GM03348 (cell line): ENCODE measurements around the gene PTPRA.

ENCODE experiments used
- DNase-seq: peaks from one replicate; pipeline ENCODE4 v3.0.0; 2012; ENCODE audit warnings: low spot score

PTPRA gene

GRCh38 chr20:3077618-3078134 is 204.4 kb downstream of the PTPRA start:
- no peak for DNase-seq

- peak; percentile 65 for DNase-seq
Observed at GRCh38 chr20:3080939-3081388, 207.7 kb downstream of the PTPRA start.

GRCh38 chr20:3081641-3082040 is 208.4 kb downstream of the PTPRA start:
- DNase-seq = no peak

GRCh38 chr20:3082306-3082951 is 209.1 kb downstream of the PTPRA start:
- DNase-seq = peak; percentile 60

GRCh38 chr20:3082955-3083952 is 210.0 kb downstream of the PTPRA start:
- DNase-seq = no peak

GRCh38 chr20:3084283-3084985 is 211.2 kb downstream of the PTPRA start, which contains the start of gene AVP:
Gene AVP (minus strand): TSS chr20:3084724. CDS start chr20:3084674, 50 bp downstream.
- no peak for DNase-seq

- DNase-seq = no peak
Observed at GRCh38 chr20:3084986-3085360, 211.7 kb downstream of the PTPRA start.

GRCh38 chr20:3085571-3086072 is 212.3 kb downstream of the PTPRA start:
- no peak for DNase-seq

GRCh38 chr20:3088031-3088430 is 214.8 kb downstream of the PTPRA start:
- DNase-seq = no peak
